K562 (cell line): ENCODE data around the gene IL11. TPM values are rescaled to one million over a fixed set of nuclear protein-coding genes. Genes with fewer than 3 reads are reported as not detected.

ENCODE experiments used
- ADNP ChIP-seq: fragments of 200-800 bp; sonication (Bioruptor generic); IDR thresholded peaks from 2 replicates; pipeline ENCODE4 v1.6.1; 2016; ENCODE audit warnings: missing genetic modification characterization, missing compliant biosample characterization
- DIDO1 ChIP-seq: fragments of 450-650 bp; IDR thresholded peaks from 2 replicates; pipeline ENCODE4 v1.6.1; 2016; ENCODE audit warnings: low read depth, missing biosample characterization, missing genetic modification characterization
- FUS ChIP-seq: fragments of 200-400 bp; formaldehyde crosslinking; optimal IDR thresholded peaks from 2 replicates; pipeline ENCODE3; 2017; ENCODE audit warnings: low read depth, low read length
- HDAC3 ChIP-seq: fragments of 450-650 bp; IDR thresholded peaks from 2 replicates; pipeline ENCODE4 v1.6.1; 2018; ENCODE audit warnings: borderline replicate concordance, mild to moderate bottlenecking, moderate library complexity; ENCODE audit not compliant: partially characterized antibody
- HMG20B ChIP-seq: fragments of 250-450 bp; sonication (Bioruptor Pico); IDR thresholded peaks from 2 replicates; pipeline ENCODE4 v1.5.0; 2021; ENCODE audit warnings: mild to moderate bottlenecking
- KLF1 ChIP-seq: fragments of 450-650 bp; IDR thresholded peaks from 2 replicates; pipeline ENCODE4 v1.6.1; 2016; ENCODE audit warnings: missing genetic modification characterization, missing compliant biosample characterization
- MNT ChIP-seq, 2 experiments: fragments of 450-650 bp; conservative IDR thresholded peaks; 2 replicates each; pipeline ENCODE4 v1.6.1; 2017; ENCODE audit warnings: mild to moderate bottlenecking in 2 of 2, moderate library complexity in 2 of 2
- NFE2L1 ChIP-seq: fragments of 450-650 bp; IDR thresholded peaks from 2 replicates; pipeline ENCODE4 v1.6.1; 2016; ENCODE audit warnings: missing genetic modification characterization, low read depth, mild to moderate bottlenecking, missing compliant biosample characterization, moderate library complexity, borderline replicate concordance
- SP2 ChIP-seq: IDR thresholded peaks from 2 replicates; pipeline ENCODE4 v1.6.1; 2011; ENCODE audit warnings: mild to moderate bottlenecking, low read depth, low read length, moderate library complexity; ENCODE audit not compliant: poor library complexity, severe bottlenecking; ENCODE audit errors: extremely low read depth
- SREBF2 ChIP-seq: sonication (generic); formaldehyde crosslinking; IDR thresholded peaks from 2 replicates; pipeline ENCODE4 v1.4.0; 2020; ENCODE audit warnings: mild to moderate bottlenecking, missing genetic modification reagents
- TAL1 ChIP-seq: fragments of 450-650 bp; IDR thresholded peaks from 2 replicates; pipeline ENCODE4 v1.6.1; 2016; ENCODE audit warnings: mild to moderate bottlenecking
- TBP ChIP-seq: optimal IDR thresholded peaks from 2 replicates; pipeline ENCODE3; 2011; ENCODE audit warnings: low read depth, low read length, improper control_type of control experiment
- TEAD4 ChIP-seq, 2 experiments: sonication (generic) in 1 of 2; formaldehyde crosslinking in 1 of 2; IDR thresholded peaks; 2 replicates each; pipeline versions ENCODE4 v1.6.1 to v1.8.0; 2012 to 2022; ENCODE audit warnings: borderline replicate concordance in 1 of 2, inconsistent platforms in 1 of 2, low read length in 1 of 2, mild to moderate bottlenecking in 1 of 2, missing genetic modification reagents in 1 of 2
- ZNF143 ChIP-seq: sonication (generic); formaldehyde crosslinking; IDR thresholded peaks from 2 replicates; pipeline ENCODE4 v1.9.0; 2022; ENCODE audit warnings: mild to moderate bottlenecking, missing genetic modification reagents
- ZNF263 ChIP-seq: sonication (generic); formaldehyde crosslinking; IDR thresholded peaks from 2 replicates; pipeline ENCODE4 v1.8.0; 2022; ENCODE audit warnings: mild to moderate bottlenecking, missing genetic modification reagents, borderline replicate concordance
- ZNF280A ChIP-seq: fragments of 450-650 bp; IDR thresholded peaks from 2 replicates; pipeline ENCODE4 v1.6.1; 2018; ENCODE audit warnings: mild to moderate bottlenecking, low read depth; ENCODE audit not compliant: partially characterized antibody
- ZNF316 ChIP-seq: fragments of 450-650 bp; IDR thresholded peaks from 2 replicates; pipeline ENCODE4 v1.6.1; 2016
- ZNF780A ChIP-seq: fragments of 250-450 bp; sonication (Bioruptor Pico); IDR thresholded peaks from 2 replicates; pipeline ENCODE4 v1.5.0; 2021; ENCODE audit warnings: mild to moderate bottlenecking
- polyA plus RNA-seq, 8 experiments: library from polyadenylated mRNA; depleted of rRNA in 4 of 8; stranded (reverse) in 5 of 8; unstranded in 3 of 8; fragments of >200 nt; fragmentation: Nextera tagmentation in 2 of 8; fragmentation: Illumina TruSeq in 1 of 8; extraction: Ambion mirVana in 2 of 8; extraction: Trizol in 1 of 8; gene quantifications; 2 replicates each; pipeline versions ENCODE4 v1.2.1 to v1.2.3, GENCODE V29; 2011 to 2014; ENCODE audit warnings: inconsistent platforms in 1 of 8, missing spikeins in 1 of 8
- total RNA-seq, 7 experiments: library from RNA; depleted of rRNA in 6 of 7; stranded (reverse); fragments of >200 nt in 6 of 7; fragmentation: Illumina TruSeq in 2 of 7; extraction: Trizol in 2 of 7; gene quantifications; 2 replicates each; pipeline versions ENCODE4 v1.2.1 to v1.2.3, GENCODE V29; 2011 to 2021; ENCODE audit warnings: low replicate concordance in 1 of 7
- TF ChIP-seq, protein P1 (sequence below): sonication (generic); formaldehyde crosslinking; IDR thresholded peaks from 2 replicates; pipeline ENCODE4 v1.8.0; 2022; ENCODE audit warnings: missing genetic modification reagents, mild to moderate bottlenecking, moderate library complexity, borderline replicate concordance
- TF ChIP-seq, protein P2 (sequence below): sonication (generic); formaldehyde crosslinking; IDR thresholded peaks from 2 replicates; pipeline ENCODE4 v1.8.1; 2023; ENCODE audit warnings: mild to moderate bottlenecking, missing genetic modification reagents

Gene IL11
- total and polyA plus RNA-seq, 9 of the 15 experiments (the other 6 are each of a cell fraction or from before 2014, with no cell fraction given) = 0.04 to 0.42 (median 0.06) TPM; not detected in 6

- TF ChIP-seq ZNF263 (CRISPR knock-in tag) (peak; percentile 55; the same call in 1 of the 2 replicates), FUS (no peak), ZNF143 (no peak), ZNF316 (no peak), HDAC3 (no peak), NFE2L1 (no peak), TBP (no peak), MNT (conservative IDR thresholded peaks at IDR 0.05) (peak; percentile 97 to 98), TAL1 (no peak), DIDO1 (tag) (peak; percentile 53; the same call in 1 of the 2 replicates), ZNF780A (CRISPR knock-in tag) (no peak), KLF1 (tag) (no peak), TEAD4 (IDR thresholded peaks at IDR 0.05; ENCODE audit: low read length) (peak; percentile 68), TEAD4 (CRISPR knock-in tag; IDR thresholded peaks at IDR 0.05; ENCODE audit: borderline replicate concordance) (no peak), SREBF2 (no peak), ADNP (no peak), SP2 (peak; percentile 64), ZNF280A (no peak), HMG20B (no peak)
- TF ChIP-seq, protein P1, sequence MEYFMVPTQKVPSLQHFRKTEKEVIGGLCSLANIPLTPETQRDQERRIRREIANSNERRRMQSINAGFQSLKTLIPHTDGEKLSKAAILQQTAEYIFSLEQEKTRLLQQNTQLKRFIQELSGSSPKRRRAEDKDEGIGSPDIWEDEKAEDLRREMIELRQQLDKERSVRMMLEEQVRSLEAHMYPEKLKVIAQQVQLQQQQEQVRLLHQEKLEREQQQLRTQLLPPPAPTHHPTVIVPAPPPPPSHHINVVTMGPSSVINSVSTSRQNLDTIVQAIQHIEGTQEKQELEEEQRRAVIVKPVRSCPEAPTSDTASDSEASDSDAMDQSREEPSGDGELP (CRISPR knock-in tag) = peak; percentile 91
- TF ChIP-seq, protein P2, sequence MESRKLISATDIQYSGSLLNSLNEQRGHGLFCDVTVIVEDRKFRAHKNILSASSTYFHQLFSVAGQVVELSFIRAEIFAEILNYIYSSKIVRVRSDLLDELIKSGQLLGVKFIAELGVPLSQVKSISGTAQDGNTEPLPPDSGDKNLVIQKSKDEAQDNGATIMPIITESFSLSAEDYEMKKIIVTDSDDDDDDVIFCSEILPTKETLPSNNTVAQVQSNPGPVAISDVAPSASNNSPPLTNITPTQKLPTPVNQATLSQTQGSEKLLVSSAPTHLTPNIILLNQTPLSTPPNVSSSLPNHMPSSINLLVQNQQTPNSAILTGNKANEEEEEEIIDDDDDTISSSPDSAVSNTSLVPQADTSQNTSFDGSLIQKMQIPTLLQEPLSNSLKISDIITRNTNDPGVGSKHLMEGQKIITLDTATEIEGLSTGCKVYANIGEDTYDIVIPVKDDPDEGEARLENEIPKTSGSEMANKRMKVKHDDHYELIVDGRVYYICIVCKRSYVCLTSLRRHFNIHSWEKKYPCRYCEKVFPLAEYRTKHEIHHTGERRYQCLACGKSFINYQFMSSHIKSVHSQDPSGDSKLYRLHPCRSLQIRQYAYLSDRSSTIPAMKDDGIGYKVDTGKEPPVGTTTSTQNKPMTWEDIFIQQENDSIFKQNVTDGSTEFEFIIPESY (CRISPR knock-in tag) = peak; percentile 60; the same call in 1 of the 2 replicates
Observed at GRCh38 chr19:55407800-55408532, 37.7 kb upstream of the IL11 start (continued).
